NCI-H128 (cell line): ENCODE data around the gene C19orf53.

Experiments
- DNase-seq: peaks from one replicate; lab custom pipeline; 2025; ENCODE audit not compliant: unreplicated experiment; lab: John Stamatoyannopoulos, UW

Gene C19orf53

DNA sequence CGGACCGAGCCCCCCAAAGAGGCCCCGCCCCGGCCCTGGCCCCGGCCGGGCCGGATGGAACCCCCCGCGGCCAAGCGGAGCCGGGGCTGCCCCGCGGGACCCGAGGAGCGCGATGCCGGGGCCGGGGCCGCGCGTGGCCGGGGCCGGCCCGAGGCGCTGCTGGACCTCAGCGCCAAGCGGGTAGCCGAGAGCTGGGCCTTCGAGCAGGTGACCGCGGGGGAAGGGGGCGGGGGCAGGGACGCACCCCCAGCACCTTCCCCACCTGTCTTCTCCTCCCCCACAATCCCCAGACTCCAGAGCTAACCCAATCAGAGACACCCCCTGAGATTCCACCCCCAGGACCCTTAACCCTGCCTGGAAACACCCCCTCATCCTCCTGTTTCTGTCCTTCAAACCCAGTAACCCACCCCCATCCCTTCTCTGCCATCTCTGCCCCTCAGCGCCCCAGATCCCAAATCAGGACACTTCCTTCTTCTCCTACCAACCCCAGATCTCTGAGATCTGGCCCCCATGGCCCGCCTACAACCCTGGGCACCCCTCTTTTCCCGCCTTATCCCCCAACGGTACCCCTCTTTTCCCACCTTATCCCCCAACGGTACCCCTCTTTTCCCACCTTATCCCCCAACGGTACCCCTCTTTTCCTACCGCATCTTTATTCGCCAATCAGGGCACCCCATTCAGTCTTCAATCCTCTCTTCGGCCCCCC is 21.5 kb downstream of the C19orf53 start:
- no peak for DNase-seq

DNA sequence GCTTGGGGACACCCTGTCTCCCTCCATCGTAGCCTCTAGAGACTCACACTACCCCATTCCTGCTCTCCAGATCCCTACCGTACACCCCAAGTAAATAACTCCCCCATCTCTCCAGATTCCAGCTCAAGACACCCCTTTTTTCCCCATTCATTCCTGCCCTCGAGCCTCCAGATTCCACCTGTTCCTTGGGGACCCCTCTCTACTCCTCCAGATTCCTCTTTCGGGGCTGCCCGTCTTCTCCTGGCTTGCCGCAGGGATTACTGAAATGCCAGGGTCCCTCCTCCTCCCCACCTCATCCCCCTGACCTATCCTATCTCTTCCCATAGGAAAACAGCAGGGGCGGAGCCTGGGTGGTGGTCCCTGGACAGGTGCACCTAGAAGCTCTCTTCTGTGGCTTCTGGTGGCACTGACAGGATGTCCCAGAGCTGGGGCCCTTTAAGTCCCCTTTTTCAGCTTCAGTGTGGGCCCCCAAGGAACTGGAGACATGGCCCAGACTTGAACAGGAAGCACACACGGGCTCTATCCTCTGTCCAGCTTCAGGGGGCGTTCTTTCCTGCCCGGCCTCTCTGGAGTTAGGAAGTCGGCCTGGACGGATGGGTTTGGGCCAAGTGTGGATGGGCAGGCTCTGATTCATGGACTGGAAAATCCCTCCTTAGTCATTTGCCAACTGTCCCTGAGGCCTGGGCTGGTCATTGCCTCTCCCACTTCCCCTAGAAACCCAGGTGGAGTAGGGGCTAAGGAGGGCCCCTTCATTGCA is 22.2 kb downstream of the C19orf53 start:
- DNase-seq: no peak

DNA sequence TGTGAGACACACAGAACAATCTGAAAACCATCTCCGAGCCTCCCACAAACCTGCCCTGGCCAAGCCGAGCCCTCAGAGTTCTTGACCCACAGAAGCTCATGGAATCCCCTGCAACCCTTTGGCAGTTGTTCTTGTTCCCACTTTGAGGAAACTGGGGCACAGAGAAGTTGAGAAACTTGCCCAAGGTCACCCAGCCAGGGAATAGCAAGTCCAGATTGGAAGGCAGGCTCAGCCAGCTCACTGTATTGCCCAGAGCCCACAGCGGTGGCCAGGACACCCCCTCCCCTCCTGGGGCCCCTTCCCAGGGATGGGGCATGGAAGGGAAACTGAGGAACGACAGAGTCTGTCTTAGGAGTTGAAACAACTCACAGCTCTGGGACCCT is 22.8 kb downstream of the C19orf53 start:
- DNase-seq: no peak

DNA sequence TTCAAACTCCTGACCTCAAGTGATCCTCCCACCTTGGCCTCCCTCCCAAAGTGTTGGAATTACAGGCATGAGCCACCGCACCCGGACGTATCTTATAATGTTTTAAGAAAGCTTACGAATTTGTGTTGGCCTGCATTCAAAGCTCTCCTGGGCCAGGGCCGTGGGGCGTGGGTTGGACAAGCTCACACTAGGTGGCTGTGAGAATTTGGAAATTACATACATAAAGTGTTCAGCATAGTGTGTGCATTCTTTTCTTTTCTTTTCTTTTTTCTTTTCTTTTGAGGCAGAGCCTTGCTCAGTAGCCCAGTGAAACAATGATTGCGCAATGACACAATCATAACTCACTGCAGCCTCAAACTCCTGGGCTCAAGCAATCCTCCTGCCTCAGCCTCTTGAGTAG is 23.6 kb downstream of the C19orf53 start:
- DNase-seq: no peak

DNA sequence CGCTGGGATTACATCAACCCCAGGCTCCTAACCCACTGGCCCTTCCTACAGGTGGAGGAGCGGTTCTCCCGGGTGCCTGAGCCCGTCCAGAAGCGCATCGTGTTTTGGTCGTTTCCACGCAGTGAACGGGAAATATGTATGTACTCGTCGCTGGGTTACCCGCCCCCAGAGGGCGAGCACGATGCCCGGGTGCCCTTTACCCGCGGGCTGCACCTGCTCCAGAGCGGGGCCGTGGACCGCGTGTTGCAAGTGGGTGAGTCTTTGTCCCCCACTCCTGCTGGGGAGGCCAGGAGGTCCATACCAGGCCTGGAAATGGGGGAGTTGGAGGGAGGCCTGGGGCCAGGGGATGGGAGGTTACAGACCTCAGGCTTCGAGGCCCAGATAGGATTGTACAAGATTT is 25.4 kb downstream of the C19orf53 start:
- no peak for DNase-seq

DNA sequence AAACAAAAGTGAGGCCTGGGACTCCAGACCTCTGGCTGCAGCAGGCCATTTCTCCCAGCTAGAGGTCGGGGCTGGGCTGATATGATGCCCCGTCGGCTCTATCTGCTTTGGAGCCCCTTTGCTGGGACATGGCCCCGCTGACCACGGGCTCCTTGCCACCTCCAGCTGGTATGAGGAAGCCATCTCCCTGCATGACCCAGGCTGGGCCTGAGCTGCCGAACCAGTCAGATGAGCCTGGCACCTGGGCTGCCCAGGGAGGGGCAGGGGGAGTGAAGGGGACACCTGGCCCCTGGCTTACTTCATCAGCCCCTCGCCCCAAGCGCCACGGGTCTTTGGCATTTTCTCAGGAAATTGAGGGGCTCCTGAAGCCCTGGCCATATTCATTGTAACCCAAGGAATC is 28.8 kb downstream of the C19orf53 start:
- DNase-seq: no peak

DNA sequence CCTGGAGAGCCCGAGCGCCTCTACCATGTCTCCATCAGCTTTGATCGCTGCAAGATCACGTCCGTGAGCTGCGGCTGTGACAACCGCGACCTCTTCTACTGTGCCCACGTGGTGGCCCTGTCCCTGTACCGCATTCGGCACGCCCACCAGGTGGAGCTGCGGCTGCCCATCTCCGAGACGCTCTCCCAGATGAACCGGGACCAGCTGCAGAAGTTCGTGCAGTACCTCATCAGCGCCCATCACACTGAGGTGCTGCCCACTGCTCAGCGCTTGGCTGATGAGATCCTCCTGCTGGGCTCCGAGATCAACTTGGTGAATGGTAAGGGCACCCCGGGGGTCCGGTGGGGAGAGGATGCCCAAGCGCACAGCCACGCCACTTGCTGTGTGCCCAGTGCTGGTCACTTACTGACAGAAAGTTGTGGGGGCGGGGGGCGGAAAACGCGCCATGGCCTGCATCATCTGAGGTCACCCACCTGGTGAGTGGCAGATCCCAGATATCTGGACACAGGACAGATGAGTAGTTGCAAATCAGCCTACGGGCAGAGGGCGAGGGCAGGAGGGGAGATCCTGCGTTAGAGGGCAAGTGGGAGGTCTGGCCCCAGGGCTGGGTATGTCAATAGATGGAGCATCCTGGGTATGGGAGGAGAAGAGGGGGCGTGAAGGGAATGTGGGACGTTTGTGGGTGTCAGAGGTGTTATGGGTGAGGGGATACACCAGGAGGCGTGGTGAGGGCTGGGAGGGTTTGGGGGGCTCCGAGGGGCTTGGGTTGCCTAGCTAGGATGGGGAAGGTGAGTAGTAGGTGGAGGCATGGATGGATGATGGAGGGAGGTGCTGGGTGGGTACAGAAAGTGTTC is 30.8 kb downstream of the C19orf53 start:
- no peak for DNase-seq

DNA sequence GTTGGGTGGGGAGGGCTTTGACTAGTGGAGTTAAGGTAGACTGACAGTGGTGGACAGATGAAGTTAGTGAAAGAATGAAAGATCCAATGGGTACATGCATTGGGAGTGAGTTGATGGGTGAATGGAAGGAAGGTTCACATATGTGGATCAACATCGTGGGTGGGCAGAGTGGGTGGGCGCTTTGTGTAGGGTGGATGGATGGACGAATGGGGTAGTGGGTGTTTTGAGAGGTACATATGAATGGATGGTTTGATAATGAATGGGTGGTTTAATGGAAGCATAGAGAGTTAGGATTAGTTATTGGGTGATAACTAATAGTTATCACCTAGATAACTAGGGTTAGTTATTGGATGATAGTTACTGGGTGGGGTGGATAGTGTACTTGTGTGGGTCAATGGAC is 32.5 kb downstream of the C19orf53 start:
- DNase-seq: no peak

DNA sequence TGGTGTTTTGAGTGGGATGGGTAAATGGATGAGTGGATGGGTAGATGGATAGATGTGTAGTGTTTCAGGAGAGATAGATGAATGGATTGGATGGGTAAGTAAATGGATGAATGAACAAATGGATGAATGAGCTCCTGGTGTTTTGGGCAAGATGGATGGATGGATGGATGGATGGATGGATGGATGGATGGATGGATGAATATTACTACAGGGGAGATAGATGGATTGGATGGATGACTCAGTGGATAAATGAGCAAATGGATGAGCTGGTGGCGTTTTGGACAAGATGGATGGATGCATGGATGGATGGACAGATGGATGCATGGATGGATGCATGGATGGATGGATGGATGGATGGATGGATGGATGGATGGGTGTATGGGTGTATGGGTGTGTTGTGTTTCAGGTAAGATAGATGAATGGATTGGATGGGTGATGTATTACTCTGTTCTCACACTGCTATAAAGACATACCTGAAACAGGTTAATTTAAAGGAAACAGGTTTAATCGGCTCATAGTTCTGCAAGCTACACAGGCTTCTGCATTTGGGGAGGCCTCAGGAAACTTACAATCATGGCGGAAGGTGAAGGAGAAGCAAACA is 33.3 kb downstream of the C19orf53 start:
- DNase-seq: no peak

DNA sequence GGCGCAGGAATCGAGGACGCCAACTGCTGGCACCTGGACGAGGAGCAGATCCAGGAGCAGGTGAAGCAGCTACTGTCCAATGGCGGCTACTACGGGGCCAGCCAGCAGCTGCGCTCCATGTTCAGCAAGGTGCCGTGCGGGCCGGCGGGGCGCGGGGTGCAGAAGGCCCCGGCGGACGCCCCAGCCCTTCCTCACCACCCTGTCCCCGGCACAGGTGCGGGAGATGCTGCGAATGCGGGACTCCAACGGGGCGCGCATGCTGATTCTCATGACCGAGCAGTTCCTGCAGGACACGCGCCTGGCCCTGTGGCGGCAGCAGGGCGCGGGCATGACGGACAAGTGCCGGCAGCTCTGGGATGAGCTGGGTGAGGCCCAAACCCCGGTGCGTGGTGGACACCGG is 34.6 kb downstream of the C19orf53 start:
- DNase-seq: no peak

DNA sequence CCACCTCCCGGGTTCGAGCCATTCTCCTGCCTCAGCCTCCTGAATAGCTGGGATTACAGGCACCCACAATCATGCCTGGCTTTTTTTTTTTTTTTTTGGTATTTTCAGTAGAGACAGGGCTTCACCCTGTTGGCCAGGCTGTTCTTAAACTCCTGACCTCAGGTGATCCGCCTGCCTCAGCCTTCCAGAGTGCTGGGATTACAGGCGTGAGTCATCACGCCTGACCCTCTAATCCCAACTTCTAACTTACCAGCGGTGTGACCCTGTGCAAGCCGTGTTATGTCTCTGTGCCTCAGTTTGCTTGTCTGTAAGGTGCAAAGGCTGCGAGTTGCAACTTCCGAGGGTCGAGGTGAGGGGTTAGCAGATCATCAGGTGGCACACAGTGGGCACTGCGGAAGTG is 38.3 kb downstream of the C19orf53 start:
- DNase-seq: no peak

DNA sequence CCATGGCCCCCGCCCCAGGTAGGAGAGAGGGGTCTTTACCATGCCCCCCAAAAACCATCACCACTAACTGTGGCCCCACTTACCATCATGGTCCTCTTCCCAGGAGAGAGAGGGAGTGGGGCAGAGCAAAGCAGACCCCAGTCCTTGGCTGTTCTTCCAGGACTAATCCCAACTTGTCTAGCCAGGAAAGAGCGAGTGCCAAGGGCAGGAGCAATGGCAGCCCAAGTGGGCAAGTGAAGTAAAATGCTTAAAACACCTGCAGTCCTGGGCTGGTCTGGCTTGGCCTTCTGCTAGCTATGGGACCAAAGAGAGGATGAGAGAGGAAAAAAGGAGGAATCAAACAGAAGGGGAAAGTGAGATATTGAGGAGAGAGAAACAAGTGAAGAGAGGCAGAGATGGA is 38.9 kb downstream of the C19orf53 start:
- no peak for DNase-seq

DNA sequence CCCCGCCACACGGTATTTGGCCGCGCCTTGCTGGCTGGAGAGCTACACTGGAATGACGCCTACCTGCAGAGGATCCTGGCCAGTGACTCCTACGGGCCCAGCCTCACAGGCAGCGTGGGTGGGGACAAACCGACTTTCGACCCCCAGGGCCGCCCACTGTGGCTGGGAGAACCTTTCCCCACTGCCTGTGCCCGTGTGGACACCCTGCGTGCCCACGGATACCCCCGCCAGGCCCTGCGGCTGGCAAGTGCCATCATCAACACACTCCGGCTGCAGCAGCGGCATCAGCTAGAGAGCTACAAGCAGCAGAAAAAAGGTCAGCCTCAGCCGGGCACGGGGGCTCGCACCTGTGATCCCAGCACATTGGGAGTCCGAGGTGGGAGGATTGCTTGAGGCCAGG is 40.3 kb downstream of the C19orf53 start:
- no peak for DNase-seq

DNA sequence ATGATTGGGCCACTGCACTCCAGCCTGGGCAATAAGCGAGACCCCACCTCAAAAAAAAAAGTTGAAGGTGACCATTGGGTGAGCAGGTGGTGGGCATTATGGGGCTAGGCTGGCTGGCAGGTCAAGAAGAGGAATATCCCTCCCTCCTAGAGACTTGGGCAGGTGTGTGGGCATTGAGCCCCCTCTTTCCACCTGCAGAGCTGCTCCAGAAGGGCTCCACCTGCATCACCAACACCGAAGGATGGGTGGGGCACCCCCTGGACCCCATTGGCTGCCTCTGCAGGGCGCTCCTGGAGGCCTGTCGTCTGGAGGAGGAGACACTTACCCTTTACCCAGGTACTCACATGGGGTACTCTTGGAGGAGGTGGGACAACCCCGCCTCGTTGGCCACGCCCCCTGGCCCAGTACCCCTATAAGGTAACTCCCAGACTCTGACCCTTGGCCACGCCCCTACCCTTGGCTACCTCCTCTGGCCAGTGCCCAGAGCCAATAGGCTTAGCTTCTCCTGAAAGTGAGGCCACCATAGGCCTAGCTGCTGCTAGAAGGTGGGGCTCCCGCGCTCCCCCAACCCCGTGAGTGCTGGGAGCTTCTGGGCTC is 42.9 kb downstream of the C19orf53 start:
- DNase-seq: no peak

DNA sequence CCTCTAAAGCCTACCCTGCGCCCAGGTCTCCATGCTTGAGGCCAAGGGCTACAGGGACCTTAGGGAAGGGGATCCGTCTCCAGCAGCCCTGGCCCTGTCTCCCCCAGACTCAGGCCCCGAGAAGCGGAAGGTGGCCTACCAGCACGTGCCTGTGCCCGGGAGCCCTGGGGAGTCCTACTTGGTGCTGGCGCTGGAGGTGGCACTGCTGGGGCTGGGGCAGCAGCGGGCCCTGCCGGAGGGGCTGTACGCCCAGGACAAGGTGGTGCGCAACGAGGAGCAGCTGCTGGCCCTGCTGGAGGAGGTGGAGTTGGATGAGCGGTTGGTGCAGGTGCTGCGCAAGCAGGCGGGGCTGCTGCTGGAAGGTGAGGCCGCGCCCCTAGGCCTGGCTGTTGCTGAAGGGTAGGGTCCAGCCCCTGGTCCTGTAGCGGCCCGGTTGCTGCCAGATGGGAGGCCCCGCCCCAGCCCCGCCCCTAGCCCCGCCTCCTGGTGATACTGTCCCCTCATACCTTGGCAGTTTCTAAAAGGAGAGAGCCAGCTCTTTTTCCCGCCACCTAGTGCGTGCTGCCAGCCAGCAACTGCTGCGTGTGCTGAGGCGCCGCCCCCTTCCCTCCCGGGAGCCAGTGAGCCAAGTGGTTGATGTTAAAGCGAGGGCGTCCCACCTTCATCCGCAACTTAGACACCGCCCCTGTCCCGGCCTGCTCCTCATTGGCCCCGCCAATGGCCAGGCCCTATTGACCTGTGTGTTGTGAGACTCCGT is 43.5 kb downstream of the C19orf53 start:
- no peak for DNase-seq

DNA sequence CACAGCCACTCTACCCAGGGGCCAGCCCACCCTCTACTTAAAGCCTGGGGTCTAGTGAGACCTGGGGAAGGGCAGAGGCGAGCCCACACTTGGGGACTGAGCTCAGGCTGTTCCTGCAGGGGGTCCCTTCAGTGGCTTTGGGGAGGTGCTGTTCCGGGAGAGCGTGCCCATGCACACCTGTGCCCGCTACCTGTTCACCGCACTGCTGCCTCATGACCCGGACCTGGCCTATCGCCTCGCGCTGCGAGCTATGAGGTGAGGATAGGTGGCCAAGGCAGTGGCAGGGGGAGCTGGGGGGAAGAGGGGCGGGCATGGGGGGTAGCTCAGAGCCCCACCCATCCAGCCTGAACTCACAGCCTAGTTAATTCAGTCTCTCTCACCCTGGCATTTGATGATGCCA is 45.0 kb downstream of the C19orf53 start:
- no peak for DNase-seq

DNA sequence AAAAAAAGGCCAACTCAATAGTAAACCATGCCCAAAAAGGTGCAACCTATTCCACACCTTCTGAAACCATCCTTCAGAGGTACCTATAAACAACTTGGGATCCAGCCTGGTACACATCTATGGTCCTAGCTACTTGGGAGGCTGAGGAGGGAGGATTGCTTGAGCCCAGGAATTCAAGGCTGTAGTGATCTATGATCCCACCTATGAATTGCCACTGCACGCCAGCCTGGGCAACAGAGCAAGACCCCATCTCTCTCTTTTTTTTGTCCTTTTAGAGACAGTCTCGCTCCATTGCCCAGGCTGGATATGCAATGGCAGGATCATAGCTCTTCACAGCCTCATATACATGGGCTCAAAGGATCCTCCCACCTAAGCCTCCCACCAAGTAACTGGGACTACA is 47.0 kb downstream of the C19orf53 start:
- no peak for DNase-seq

DNA sequence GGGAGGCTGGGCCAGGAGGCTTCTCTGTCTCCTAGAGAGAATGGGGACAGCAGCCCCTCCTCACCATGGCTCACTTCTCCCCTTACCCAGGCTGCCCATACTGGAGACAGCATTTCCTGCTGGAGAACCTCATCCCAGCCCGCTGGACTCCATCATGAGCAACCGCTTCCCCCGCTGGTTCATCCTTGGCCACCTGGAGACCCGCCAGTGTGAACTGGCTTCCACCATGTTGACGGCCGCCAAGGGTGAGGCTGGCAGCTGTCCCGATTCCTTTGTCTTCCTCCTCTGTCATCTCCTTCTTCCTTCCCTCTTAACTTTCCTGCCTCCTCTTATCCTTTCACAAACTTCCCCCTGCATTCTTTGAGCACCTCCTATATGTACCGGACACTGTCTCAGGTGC is 49.0 kb downstream of the C19orf53 start:
- DNase-seq: no peak

DNA sequence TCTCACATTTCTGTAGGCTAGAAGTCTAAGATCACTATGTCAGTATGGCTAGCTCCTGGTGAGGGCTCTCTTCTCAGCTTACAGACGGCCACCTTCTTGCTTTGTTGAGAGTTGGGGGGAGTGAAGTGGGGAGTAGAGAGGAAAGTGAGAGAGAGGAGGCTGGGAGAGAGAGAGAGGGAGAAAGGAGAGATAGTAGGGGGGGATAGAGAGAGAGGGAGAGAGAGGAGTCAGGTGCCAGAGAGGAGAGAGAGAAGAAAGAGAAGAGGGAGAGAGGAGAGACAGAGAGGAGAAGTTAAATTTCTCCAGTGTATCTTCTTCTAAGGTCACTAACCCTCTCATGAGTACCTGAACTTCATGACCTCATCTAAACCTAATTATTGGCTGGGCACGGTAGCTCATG is 49.6 kb downstream of the C19orf53 start:
- DNase-seq: no peak

DNA sequence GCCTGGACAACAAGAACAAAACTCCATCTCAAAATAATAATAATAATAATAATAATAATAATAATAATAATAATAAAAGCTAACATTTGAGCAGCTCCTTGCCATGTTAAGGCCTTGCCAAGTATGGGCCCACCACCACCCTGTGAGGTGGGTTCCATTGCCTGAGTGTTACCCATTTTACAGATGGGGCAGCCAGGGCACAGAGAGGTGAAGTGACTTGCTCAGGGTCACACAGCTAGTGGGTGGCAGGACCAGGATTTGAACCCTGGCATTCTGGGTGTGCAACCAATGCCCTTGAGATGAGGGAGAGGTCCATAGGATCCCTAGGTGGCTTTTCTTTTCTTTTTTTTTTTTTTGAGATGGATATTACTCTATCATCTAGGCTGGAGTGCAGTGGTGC is 50.4 kb downstream of the C19orf53 start:
- no peak for DNase-seq
